ENCODE data around the gene OGDH. TPM values are rescaled to one million over a fixed set of nuclear protein-coding genes. Genes with fewer than 3 reads are reported as not detected.
"Not testable (repeated sequence)": the region's sequence is repeated elsewhere in the genome, so short reads cannot be mapped to it uniquely, and the experiment has no call there.

Gene OGDH
- total RNA-seq, 1 donor from 2014 or later, result 91.3 TPM

DNA sequence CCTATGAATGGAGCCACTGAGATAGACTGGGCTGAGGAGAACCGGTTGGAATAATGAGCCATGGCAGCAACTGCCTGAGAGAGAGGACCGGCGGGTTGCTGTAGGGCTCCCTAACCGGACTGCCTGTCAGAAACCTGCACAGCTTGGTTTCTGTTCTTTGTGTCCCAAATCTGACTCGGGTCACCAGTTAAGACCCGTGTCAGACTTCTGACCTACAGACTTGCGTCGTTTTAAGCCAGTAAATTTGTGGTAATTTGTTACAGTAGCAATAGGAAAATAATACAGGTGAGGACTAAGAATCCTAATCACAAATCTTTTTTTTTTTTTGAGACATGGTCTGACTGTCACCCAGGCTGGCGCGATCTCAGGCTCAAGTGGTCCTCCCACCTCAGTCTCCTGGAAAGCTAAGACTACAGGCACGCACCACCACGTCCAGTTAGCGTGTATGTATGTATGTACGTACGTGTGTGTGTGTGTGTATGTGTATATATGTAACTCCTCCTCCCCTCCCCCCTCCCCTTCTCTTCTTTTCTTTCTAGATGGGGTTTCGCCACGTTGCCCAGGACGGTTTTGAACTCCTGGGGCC lies 32.0 kb upstream of the OGDH start:
- ATAC-seq, result no peak
- intact Hi-C loops (cut with DNase I), result no loop called here
- DNase-seq (ENCODE audit: low spot score), result no peak

- intact Hi-C loops (cut with DNase I), result no loop called here
- ATAC-seq (no peak), DNase-seq (ENCODE audit: low spot score) (no peak)
These were observed 31.4 kb upstream of the OGDH start for GRCh38 chr7:44575054-44575453.

DNA sequence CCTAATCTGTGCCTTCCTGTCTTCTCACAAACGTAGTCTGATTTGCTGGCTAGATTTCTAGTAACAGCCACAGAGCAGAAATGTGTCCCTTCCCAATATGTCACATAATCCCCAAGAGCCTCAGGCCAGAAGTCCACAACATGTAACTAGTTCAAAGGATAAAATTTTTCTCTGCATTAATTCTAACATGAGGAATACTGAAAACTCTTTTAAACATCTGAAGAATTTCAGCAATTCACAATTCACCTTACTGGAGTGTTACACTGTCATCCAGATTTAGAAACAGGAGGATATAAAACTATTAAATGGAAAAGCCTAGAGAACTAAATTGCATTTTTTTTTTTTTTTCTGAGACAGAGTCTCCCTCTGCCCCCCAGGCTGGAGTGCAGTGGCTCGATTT lies 30.2 kb upstream of the OGDH start:
- no peak for ATAC-seq
- no peak for DNase-seq (ENCODE audit: low spot score)
- intact Hi-C loops (cut with DNase I), result no loop called here

DNA sequence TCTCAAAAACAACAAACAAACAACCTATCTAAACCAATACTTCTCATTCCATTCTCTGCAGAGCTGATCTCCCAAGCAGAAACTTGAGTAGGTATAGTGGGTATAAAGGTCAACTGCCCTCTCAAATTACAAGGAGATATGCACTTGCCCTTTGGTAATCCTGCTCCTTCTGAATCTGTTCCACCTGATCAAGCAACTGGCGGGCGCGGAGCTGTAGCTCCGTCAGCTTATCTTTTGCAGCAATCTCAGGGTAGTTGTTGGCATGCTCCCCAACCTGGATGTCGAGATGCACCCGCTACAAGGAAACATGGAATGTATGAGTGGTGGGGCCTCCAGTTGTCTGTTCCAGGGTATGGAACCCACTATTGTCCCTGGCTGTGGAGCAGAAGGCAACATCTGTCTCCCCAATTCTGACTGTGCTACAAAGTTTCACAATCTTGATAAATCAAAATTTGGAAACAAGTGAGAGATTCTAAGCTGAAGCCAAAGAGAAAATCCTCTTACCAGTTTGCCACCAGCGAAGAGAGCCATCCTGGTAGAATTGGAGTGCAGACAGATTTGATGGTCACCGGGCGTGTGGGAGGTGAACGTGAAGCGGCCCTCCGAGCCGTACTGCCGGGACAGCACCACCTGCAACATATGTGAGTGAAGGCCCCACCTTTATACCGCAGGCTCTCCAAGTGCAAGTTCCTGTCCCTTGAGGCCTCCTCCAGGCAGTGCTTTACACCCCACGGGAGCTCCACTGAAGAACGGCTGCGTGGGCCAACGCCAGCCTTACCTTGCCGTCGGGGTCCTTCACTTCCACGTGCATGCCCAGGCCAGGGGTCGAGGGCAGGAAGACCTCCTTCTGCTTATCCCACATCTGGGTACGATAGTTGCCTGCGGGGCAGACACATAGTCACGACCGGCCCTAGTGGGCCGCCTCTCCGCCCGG lies 25.2 kb upstream of the OGDH start:
- ATAC-seq, result no peak
- intact Hi-C loops (cut with DNase I), result no loop called here
- peak; percentile 67 for DNase-seq (ENCODE audit: low spot score)

GRCh38 chr7:44581879-44582603 lies 24.4 kb upstream of the OGDH start, which contains the start of gene TMED4:
TSS of gene TMED4 (minus strand) at chr7:44582231. CDS start at chr7:44582206, 25 bp downstream.
- intact Hi-C loops (cut with DNase I), result no loop called here
- ATAC-seq (peak; percentile 100), DNase-seq (ENCODE audit: low spot score) (peak; percentile 100)

DNA sequence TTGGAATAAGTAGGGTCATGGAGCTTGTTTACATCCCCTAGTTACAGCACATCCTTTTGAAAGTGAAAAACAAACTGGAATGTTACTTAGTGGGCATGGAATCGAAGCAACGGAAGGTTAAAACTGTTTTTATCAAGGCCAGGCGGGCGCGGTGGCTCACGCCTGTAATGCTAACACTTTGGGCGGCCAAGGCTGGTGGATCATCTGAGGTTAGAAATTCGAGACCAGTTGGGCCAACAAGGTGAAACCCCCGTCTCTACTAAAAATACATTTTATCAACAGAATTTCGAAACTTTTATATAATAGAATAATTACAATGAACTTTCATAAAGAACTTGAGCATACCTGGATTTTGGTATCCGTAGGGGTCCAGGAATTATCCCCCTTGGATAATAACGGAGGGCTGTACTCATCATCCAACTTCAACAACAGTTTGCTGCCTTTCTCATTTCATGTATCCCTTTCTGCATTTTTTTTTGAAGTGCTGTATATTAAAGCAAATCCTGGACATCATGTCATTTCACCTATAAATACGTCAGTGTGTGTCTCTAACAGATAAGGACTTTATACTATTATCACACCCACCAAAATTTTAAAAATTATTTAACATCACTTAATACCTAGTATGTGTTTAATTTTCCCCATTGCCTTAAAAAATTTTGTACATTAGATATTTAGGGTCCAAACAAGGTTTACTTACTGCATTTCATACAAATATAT lies 23.1 kb upstream of the OGDH start:
- no peak for DNase-seq (ENCODE audit: low spot score)
- intact Hi-C loops (cut with DNase I), result no loop called here
- ATAC-seq, result no peak

GRCh38 chr7:44587843-44588711 lies 18.4 kb upstream of the OGDH start:
- intact Hi-C loops (cut with DNase I), result no loop called here
- DNase-seq (ENCODE audit: low spot score) (no peak), ATAC-seq (peak; percentile 76)

- DNase-seq (ENCODE audit: low spot score) (no peak), ATAC-seq (no peak)
- intact Hi-C loops (cut with DNase I), result loop anchor here (10.0 kb wide), 1 partner anchor 254 kb away; the partner anchor contains the start of gene H2AZ2
These were observed 15.5 kb upstream of the OGDH start for GRCh38 chr7:44590910-44591309.

- intact Hi-C loops (cut with DNase I), result loop anchor here (10.0 kb wide), 1 partner anchor 249 kb away; the partner anchor contains the start of gene H2AZ2
- ATAC-seq (no peak), DNase-seq (ENCODE audit: low spot score) (no peak)
These were observed 10.3 kb upstream of the OGDH start for GRCh38 chr7:44595934-44596635.

DNA sequence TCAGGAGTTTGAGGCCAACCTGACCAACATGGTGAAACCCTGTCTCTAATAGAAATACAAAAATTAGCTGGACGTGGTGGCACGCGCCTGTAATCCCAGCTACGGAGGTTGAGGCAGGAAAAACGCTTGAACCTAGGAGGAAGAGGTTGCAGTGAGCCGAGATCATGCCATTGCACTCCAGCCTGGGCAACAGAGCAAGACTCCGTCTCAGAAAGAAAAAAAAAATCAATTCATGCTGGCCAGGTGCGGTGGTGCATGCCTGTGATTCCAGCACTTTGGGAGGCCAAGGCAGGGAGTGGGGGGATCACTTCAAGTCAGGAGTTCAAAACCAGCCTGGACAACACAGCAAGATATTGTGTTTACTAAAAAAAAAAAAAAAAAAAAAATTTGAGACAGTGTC lies 9.2 kb upstream of the OGDH start:
- not testable (repeated sequence) for ATAC-seq; DNase-seq (ENCODE audit: low spot score)
- intact Hi-C loops (cut with DNase I), result loop anchor here (10.0 kb wide), 1 partner anchor 248 kb away; the partner anchor contains the start of gene H2AZ2

GRCh38 chr7:44599222-44599621 lies 7.2 kb upstream of the OGDH start:
- DNase-seq (ENCODE audit: low spot score), result no peak
- ATAC-seq, result no peak
- intact Hi-C loops (cut with DNase I), result loop anchor here (10.0 kb wide), 1 partner anchor 246 kb away; the partner anchor contains the start of gene H2AZ2

DNA sequence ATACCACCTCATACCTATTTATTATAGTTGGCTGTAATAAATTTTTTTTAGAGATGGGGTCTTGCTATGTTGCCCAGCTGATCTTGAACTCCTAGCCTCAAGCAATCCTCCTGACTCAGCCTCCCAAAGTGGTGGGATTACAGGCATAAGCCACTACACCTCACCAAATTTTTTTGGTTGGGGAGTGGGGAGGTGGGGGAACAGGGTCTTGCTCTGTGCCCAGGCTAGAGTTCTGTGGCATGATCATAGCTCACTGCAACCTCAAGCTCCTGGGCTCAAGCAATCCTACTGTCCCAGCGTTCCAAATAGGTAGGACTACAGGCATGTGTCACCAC lies 3.9 kb upstream of the OGDH start:
- ATAC-seq, result no peak
- no peak for DNase-seq (ENCODE audit: low spot score)
- intact Hi-C loops (cut with DNase I), result no loop called here

- intact Hi-C loops (cut with DNase I), result no loop called here
- ATAC-seq (no peak), DNase-seq (ENCODE audit: low spot score) (no peak)
These were observed 3.2 kb upstream of the OGDH start for GRCh38 chr7:44603193-44603592.

DNA sequence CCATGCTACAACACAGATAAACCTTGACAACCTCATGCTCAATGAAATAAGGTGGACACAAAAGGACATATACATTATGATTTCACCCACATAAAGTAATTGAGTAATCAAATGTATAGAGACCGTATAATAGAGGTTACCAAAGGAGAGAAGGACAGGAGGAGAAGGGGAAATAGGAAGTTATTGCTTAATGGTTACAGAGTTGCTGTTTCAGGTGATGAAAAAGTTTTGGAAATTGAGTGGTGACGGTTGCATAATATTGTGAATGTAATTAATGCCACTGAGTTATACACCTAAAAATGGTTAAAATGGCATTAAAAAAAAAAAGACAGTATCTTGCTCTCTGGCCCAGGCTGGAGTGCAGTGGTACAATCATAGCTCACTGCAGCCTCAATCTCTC lies 1.5 kb upstream of the OGDH start:
- DNase-seq (ENCODE audit: low spot score), result no peak
- no peak for ATAC-seq
- intact Hi-C loops (cut with DNase I), result no loop called here

DNA sequence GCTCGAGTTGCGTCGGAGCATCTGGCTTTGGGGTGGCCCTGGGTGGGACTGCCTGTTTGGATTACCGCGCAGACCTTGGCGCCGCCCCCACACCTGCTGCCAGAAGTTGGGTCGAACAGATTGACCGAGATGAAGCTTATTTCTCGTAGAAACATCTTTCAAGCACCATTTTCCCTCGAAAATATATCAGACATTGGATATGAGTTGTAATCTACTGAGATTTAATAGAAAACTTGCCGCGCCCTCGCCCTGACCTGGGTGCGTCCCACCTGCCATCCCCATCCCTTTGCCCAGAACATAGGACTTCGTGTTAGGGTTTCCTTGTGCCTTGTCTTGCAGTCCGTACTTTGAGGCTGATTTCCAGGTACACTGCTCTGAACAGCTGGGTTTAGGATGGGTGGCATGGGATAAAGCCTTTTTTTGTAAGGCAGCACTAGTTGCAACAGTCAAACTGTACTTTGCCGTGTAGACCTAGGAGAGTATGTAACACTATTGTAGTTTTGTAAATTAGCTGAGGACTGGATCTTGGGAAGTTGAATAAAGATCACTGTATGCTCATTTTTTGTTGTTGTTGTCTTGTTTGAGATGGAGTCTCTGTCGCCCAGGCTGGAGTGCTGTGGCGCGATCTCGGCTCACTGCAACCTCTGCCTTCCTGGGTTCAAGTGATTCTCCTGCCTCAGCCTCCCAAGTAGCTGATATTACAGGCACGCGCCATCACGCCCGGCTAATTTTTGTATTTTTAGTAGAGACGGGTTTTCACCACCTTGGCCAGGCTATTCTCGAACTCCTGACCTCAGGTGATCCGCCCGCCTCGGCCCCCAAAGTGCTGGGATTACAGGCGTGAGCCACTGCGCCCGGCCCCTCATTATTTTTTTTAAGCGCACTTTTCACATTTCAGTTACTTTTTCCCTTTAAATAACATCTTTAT lies 978 bp downstream of the OGDH start:
- DNase-seq (ENCODE audit: low spot score) (no peak), ATAC-seq (no peak)
- intact Hi-C loops (cut with DNase I), result no loop called here

DNA sequence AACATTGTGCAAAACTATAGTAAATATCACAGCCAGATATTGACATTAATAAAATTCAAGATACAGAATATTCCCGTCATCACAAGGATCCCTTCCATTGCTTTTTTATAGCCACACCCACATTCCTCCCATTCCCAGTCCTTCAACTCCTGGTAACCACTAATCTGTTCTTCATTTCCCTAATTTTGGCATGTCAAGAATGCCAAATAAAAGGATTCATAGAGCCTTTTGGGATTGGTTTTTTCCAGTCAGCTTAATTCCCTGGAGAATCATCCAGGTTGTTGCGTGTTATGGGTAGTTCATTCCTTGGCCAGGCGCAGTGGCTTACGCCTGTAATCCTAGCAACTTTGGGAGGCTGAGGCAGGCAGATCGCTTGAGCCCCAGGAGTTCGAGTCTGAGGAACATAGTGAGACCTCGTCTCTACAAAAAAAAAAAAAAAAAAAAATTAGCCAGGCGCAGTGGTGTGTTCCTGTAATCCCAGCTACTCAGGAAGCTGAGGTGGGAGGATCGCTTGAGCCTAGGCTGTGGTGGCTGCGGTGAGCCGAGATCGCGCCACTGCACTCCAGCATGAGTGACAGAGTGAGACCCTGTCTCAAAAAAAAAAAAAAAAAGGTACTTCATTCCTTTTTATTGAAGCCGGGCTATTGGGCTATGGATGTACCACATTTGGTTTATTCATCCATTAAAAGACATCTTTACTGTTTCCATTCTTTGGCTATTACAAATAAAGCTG lies 2.7 kb downstream of the OGDH start:
- ATAC-seq, result no peak
- intact Hi-C loops (cut with DNase I), result no loop called here
- no peak for DNase-seq (ENCODE audit: low spot score)

Data from sciatic nerve (tissue), 2 donors.